ENCODE data around the gene ELAPOR1.

Gene ELAPOR1

DNA sequence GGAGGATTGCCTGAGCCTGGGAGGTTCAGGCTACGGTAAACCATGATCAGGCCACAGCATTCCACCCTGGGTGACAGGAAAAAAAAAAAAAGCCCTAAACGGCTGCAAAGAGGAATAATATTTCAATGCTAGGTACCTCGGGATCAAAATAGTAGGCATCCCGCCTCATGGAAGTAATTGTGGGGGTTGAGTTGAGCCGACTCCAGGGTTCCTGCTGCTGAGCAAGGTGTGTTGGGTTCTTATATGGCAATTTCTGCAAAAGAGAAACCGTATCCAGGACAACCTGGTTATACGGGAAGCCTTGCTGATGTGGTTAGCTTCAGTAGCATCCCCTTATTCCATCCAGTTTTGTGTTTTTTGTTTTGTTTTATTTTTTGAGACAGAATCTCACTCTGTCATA lies 6.1 kb upstream of the ELAPOR1 start:
- no peaks in the 10 kb centered on the region for H3K36me3 ChIP-seq (ENCODE audit: insufficient read depth, low read length)
- peaks cover 12% of the 10 kb centered on the region for H3K4me1 ChIP-seq (ENCODE audit: insufficient read depth, low read length)
- no peaks in the 10 kb centered on the region for H3K9me3 ChIP-seq (ENCODE audit: low read length)
- H2AFZ ChIP-seq (ENCODE audit: low read depth, low read length) = no peak overlapping the region
- H3K27me3 ChIP-seq (ENCODE audit: insufficient read depth, low read length) = no peaks in the 10 kb centered on the region
- no peak overlapping the region for H3K4me3 ChIP-seq (ENCODE audit: low read length)

DNA sequence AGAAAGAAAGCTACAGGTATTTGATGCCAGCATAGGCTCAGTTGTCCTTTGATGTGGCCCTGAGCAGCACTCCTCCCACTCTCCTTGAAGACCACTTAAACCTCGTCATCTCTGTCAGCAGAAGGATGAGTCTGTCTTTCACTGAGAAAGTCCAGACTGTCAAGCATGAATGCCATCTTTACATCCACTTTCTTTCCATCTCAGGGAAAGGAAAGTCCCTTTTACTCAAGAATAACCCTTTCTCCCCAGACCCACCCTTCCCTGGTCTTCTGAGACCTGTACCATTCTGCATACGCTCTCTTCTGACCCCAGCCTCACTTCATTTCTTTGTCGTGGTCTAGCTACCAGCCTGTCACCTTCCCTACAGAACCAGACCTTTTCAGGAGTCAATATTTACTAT lies 4.0 kb upstream of the ELAPOR1 start:
- peaks cover 2% of the 10 kb centered on the region for H3K27me3 ChIP-seq (ENCODE audit: insufficient read depth, low read length)
- H3K9me3 ChIP-seq (ENCODE audit: low read length) = no peaks in the 10 kb centered on the region

DNA sequence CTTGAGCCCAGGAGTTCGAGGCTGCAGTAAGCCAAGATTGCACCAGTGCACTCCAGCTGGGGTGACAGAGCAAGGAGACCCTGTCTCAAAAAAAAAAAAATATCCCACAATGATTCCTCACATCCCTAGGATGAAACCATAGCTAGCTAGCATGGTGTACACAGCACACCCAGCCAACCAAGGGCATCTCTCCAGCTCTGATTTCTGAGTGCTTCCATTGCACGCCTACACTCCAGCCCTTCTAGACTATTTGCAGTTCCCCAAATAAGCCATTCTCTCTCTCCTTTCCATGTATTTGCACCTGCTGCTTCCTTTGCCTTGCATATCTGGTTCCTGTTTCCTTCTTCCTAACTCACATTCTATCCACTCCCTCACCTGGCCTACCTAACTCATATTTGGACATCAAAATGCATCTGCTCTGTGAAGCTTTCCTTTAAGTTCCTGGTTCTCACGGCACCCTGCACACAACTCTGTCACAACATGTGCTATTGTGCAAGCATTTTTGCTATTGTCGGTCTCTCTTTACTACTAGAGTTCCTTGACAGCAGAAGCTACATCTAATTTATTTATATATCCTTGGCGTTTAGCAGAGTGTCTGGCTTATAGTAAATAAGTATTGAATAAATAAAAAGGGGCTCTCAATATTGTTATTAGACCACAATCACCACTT lies 2.4 kb upstream of the ELAPOR1 start:
- no peak overlapping the region for H2AFZ ChIP-seq (ENCODE audit: low read depth, low read length)
- no peaks in the 10 kb centered on the region for H3K9me3 ChIP-seq (ENCODE audit: low read length)
- H3K27me3 ChIP-seq (ENCODE audit: insufficient read depth, low read length) = peaks cover 2% of the 10 kb centered on the region
- peak overlapping the region; percentile 56 for H3K4me3 ChIP-seq (ENCODE audit: low read length)
- H3K4me1 ChIP-seq (ENCODE audit: insufficient read depth, low read length) = peaks cover 27% of the 10 kb centered on the region
- H3K36me3 ChIP-seq (ENCODE audit: insufficient read depth, low read length) = no peaks in the 10 kb centered on the region

More for the DNA sequence above, 4.0 kb upstream of the ELAPOR1 start:
- H3K4me1 ChIP-seq (ENCODE audit: insufficient read depth, low read length) = peaks cover 27% of the 10 kb centered on the region
- H3K4me3 ChIP-seq (ENCODE audit: low read length) = no peak overlapping the region
- no peak overlapping the region for H2AFZ ChIP-seq (ENCODE audit: low read depth, low read length)
- no peaks in the 10 kb centered on the region for H3K36me3 ChIP-seq (ENCODE audit: insufficient read depth, low read length)

DNA sequence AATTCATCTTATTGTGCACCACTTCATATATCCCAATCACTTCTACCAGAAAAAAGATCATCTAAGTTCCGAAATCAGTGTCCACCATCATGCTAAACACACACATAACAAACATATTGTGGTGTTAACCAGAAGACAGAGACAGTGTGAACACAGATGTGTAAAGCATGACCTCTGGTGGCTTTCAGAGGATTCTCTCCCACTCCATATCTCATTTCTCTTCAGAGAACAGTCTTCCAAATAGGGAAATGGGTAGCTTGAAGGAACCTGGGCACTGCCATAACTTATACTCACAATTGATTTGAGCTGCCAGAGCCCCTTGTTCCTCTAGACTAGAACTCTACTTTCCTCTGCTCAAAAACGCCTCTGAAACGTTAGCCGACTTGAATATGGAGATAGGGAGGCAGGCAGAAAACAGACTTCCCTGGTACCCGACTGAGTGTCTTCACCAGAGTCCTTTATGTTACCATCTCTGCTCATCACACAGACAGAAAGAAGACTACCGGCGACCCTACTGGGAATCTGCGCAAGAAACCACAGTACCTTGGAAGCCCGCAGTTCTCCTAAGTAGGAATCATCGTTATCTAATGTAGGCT lies 1.8 kb upstream of the ELAPOR1 start:
- peak overlapping the region; percentile 56 for H3K4me3 ChIP-seq (ENCODE audit: low read length)
- peak overlapping the region; percentile 60 for H2AFZ ChIP-seq (ENCODE audit: low read depth, low read length)
- H3K4me1 ChIP-seq (ENCODE audit: insufficient read depth, low read length) = peaks cover 27% of the 10 kb centered on the region
- H3K9me3 ChIP-seq (ENCODE audit: low read length) = no peaks in the 10 kb centered on the region
- H3K36me3 ChIP-seq (ENCODE audit: insufficient read depth, low read length) = no peaks in the 10 kb centered on the region
- H3K27me3 ChIP-seq (ENCODE audit: insufficient read depth, low read length) = peaks cover 2% of the 10 kb centered on the region

DNA sequence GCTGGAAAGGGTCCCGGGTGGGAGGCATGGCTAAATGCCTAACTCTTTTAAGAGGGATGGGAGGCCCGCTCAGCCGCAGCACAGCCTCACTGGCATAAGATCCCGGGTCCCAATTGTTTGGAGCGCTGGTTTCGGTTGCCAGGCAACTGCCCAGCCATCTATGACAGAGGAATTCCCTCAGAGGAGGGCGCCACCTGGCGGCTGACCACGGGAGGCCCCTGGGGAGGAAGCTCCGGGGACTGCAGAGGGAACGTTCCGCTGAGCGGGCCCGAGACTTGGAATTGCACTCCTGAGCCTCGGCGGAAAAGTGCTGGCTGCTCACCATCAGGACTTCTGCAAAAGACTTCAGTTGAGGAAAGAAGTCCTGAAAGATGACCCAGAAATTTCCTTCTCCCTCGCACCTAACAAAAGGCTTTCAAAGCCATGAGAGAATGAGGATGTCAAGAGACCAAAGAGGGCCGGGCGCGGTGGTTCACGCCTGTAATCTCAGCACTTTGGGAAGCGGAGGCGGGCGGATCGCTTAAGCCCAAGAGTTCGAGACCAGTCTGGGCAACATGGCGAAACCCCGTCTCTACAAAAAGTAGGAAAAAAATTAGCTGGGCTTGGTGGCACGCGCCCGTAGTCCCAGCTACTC lies 1.1 kb upstream of the ELAPOR1 start:
- H3K4me3 ChIP-seq (ENCODE audit: low read length) = peak overlapping the region; percentile 56
- peaks cover 27% of the 10 kb centered on the region for H3K4me1 ChIP-seq (ENCODE audit: insufficient read depth, low read length)
- H2AFZ ChIP-seq (ENCODE audit: low read depth, low read length) = peak overlapping the region; percentile 60
- H3K36me3 ChIP-seq (ENCODE audit: insufficient read depth, low read length) = no peaks in the 10 kb centered on the region
- no peaks in the 10 kb centered on the region for H3K9me3 ChIP-seq (ENCODE audit: low read length)
- peaks cover 2% of the 10 kb centered on the region for H3K27me3 ChIP-seq (ENCODE audit: insufficient read depth, low read length)

DNA sequence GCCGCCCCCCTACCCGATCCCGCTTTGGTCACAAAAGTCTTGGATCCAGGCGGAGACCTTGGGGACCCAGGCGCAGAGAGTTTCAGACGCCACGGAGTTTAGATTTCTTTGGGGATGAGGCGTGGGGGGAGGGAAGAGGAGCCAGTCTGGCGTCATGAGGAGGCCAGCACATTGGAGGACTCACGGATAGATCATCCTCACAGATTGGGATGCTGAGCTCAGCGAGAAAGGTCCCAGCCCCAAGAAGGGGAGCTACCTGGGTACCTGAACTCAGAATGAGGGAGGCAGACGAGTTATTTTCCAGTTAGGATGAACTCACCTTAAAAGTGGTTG lies 393 bp downstream of the ELAPOR1 start:
- Histone ChIP-seq H3K9me3 (ENCODE audit: low read length) (no peaks in the 10 kb centered on the region), H3K27me3 (ENCODE audit: insufficient read depth, low read length) (peaks cover 2% of the 10 kb centered on the region), H3K4me1 (ENCODE audit: insufficient read depth, low read length) (peaks cover 27% of the 10 kb centered on the region), H3K36me3 (ENCODE audit: insufficient read depth, low read length) (no peaks in the 10 kb centered on the region), H2AFZ (ENCODE audit: low read depth, low read length) (peak overlapping the region; percentile 60), H3K4me3 (ENCODE audit: low read length) (peak overlapping the region; percentile 56)

DNA sequence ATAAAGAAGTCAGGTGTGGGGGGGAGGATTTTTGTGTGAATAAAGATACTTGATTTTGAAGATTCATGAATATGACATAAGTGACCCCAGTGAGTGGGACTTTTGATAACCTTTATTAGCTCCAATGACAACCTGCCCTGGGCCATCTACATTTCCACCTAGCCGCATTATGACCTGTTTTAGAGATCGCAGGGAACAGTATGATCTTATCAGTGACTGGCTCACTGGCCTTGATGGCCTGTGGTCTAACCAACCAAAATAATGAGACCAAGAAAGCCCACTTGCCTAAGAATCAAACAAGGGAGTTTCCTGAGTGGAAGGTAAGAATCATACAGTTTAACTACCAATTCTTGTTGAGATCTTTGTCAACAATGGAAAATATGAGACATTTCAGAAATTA lies 1.8 kb downstream of the ELAPOR1 start:
- peaks cover 27% of the 10 kb centered on the region for H3K4me1 ChIP-seq (ENCODE audit: insufficient read depth, low read length)
- H3K4me3 ChIP-seq (ENCODE audit: low read length) = no peak overlapping the region
- no peak overlapping the region for H2AFZ ChIP-seq (ENCODE audit: low read depth, low read length)
- no peaks in the 10 kb centered on the region for H3K9me3 ChIP-seq (ENCODE audit: low read length)
- H3K27me3 ChIP-seq (ENCODE audit: insufficient read depth, low read length) = peaks cover 2% of the 10 kb centered on the region
- H3K36me3 ChIP-seq (ENCODE audit: insufficient read depth, low read length) = no peaks in the 10 kb centered on the region

DNA sequence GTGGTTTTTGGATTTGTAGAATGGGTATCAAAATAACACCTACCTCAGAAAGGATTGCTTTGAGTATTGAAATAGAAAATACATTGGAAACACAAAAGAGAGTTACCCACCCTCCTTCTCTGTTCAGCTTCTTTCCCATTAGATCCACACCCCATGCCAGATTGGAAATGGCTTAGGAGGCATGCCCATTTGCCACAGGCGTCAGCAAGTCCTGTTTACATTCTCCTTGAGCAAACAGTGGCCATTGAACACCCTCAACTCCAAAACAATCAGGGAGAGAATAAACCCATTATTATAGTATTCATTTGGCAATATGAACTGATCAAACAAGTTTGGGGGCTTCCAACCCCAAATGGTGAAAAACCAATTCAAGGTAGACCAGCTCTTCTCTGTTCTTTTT lies 2.4 kb downstream of the ELAPOR1 start:
- Histone ChIP-seq H3K4me3 (ENCODE audit: low read length) (no peak overlapping the region), H2AFZ (ENCODE audit: low read depth, low read length) (no peak overlapping the region), H3K4me1 (ENCODE audit: insufficient read depth, low read length) (peaks cover 27% of the 10 kb centered on the region), H3K9me3 (ENCODE audit: low read length) (no peaks in the 10 kb centered on the region), H3K27me3 (ENCODE audit: insufficient read depth, low read length) (peaks cover 2% of the 10 kb centered on the region), H3K36me3 (ENCODE audit: insufficient read depth, low read length) (no peaks in the 10 kb centered on the region)

DNA sequence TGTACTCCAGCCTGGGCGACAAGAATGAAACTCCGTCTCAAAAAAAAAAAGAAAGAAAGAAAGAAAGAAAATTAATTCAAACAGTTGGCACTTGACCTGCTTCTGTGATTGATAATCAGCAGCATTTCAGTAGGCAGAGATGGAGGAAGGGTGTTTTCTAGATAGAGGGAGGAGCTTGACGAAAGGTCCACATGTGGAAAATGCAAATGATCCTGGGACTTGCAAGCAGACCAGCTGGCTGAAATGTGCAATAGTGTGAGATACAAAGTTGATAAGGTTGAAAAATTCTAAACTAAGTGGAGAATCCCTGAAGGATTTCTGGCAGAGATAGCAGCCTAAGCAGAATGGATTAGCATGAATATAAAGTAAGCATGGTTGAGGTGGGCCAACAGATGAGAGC lies 4.2 kb downstream of the ELAPOR1 start:
- Histone ChIP-seq H3K4me1 (ENCODE audit: insufficient read depth, low read length) (peaks cover 14% of the 10 kb centered on the region), H2AFZ (ENCODE audit: low read depth, low read length) (no peak overlapping the region), H3K9me3 (ENCODE audit: low read length) (no peaks in the 10 kb centered on the region), H3K36me3 (ENCODE audit: insufficient read depth, low read length) (no peaks in the 10 kb centered on the region), H3K27me3 (ENCODE audit: insufficient read depth, low read length) (peaks cover 2% of the 10 kb centered on the region), H3K4me3 (ENCODE audit: low read length) (no peak overlapping the region)

DNA sequence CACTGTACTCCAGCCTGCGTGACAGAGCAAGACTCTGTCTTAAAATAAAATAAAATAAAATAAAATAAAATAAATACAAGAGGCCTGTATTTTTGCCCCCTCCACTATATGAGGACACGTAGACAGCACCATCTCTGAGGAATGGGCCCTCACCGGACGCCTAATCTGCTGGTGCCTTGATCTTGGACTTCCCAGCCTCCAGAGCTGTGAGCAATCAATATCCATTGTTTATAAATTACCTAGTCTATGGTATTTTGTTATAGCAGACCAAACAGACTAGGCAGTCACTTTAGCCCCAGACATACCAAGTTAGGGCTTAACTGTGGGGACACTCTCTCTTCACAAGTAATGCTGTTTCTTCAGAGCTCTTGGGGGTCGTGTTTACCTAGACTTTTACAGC lies 6.4 kb downstream of the ELAPOR1 start:
- no peaks in the 10 kb centered on the region for H3K9me3 ChIP-seq (ENCODE audit: low read length)
- no peaks in the 10 kb centered on the region for H3K4me1 ChIP-seq (ENCODE audit: insufficient read depth, low read length)
- no peak overlapping the region for H2AFZ ChIP-seq (ENCODE audit: low read depth, low read length)
- no peaks in the 10 kb centered on the region for H3K36me3 ChIP-seq (ENCODE audit: insufficient read depth, low read length)
- H3K27me3 ChIP-seq (ENCODE audit: insufficient read depth, low read length) = no peaks in the 10 kb centered on the region
- no peak overlapping the region for H3K4me3 ChIP-seq (ENCODE audit: low read length)

DNA sequence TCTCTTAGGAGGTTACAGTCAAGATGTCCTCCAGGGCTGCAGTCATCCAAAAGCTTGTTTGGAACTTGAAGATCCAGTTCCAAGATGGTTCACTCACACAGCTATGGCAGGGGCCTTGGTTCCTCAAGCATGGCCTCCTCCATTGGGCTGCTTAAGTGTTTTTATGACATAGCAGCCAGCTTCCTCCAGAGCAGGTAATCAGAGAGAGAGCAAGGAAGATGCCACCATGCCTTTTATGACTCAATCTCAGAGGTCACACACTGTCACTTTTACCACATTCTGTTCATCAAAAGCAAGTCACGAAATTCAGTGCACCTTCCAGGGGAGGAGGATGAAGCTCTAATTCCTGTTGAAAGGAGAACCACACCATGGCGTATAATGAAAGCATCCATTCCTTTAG lies 17.1 kb downstream of the ELAPOR1 start:
- Histone ChIP-seq H3K27me3 (ENCODE audit: insufficient read depth, low read length) (no peaks in the 10 kb centered on the region), H3K4me3 (ENCODE audit: low read length) (no peak overlapping the region), H3K9me3 (ENCODE audit: low read length) (no peaks in the 10 kb centered on the region), H3K36me3 (ENCODE audit: insufficient read depth, low read length) (no peaks in the 10 kb centered on the region), H2AFZ (ENCODE audit: low read depth, low read length) (no peak overlapping the region), H3K4me1 (ENCODE audit: insufficient read depth, low read length) (peaks cover 4% of the 10 kb centered on the region)

DNA sequence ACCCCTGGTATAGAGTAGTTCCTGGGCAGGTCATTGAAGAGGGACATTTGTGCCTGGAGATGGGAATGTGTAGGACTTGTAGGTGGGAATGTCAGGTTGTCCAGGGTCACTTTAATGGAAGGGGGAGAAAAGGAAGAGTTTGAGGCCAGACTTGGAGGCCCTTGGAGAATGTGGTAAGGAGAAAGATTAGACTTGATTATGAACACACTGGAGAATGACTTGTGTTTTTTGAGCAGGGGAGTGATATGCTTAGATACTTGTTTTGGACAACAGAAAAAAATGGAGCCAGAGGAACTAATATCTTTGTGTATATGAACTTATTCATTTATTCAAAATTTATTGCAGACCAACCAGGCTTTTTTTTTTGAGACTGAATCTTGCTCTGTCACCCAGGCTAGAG lies 17.9 kb downstream of the ELAPOR1 start:
- no peaks in the 10 kb centered on the region for H3K36me3 ChIP-seq (ENCODE audit: insufficient read depth, low read length)
- peaks cover 4% of the 10 kb centered on the region for H3K4me1 ChIP-seq (ENCODE audit: insufficient read depth, low read length)
- H3K27me3 ChIP-seq (ENCODE audit: insufficient read depth, low read length) = no peaks in the 10 kb centered on the region
- H3K9me3 ChIP-seq (ENCODE audit: low read length) = no peaks in the 10 kb centered on the region
- H3K4me3 ChIP-seq (ENCODE audit: low read length) = no peak overlapping the region
- no peak overlapping the region for H2AFZ ChIP-seq (ENCODE audit: low read depth, low read length)

DNA sequence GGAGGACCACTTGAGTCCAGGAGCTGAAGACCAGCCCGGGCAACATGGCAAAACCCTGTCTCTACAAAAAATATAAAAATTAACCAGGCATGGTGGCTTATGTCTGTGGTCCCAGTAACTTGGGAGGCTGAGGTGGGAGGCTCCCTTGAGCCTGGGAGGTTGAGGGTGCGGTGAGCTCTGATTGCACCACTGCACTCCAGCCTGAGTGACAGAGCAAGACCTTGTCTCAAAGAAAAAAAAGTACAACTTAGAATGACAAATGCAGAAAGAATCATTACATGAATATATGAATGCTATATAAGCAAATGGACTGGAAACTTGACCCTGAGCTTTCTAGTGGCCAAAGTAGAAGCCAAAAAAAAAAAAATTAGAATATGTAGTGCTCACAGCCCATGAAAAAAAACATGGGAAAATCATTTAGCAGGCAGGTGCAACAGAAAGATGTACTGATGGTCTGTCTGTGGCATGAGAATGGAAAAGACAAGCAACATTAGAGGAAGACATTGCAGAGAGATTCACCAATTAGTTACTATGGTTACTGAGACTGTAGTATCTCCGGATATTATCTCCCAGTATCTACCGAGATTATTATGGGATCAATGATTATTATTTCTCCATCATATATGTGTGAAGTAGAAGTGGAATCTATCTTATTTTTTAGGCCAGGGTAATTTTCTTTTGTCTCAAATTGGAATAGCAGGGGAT lies 19.2 kb downstream of the ELAPOR1 start:
- Histone ChIP-seq H3K36me3 (ENCODE audit: insufficient read depth, low read length) (no peaks in the 10 kb centered on the region), H3K4me3 (ENCODE audit: low read length) (no peak overlapping the region), H3K27me3 (ENCODE audit: insufficient read depth, low read length) (no peaks in the 10 kb centered on the region), H3K4me1 (ENCODE audit: insufficient read depth, low read length) (peaks cover 4% of the 10 kb centered on the region), H2AFZ (ENCODE audit: low read depth, low read length) (no peak overlapping the region), H3K9me3 (ENCODE audit: low read length) (no peaks in the 10 kb centered on the region)
